T-helper 2 cell treated with Interferon-gamma antibody and Interleukin-4, amounts not matched to agents 5 μg/mL and 100 μg/mL, for 36 hours (primary cell): ENCODE measurements around the gene PLAAT3.
A peak's percentile ranks its signal among the peaks of the same experiment; 100 is the strongest.
"Not testable (repeated sequence)": the region's sequence is repeated elsewhere in the genome, so short reads cannot be mapped to it uniquely, and the experiment has no call there.

Experiments
- DNase-seq: peaks from one replicate; pipeline ENCODE4 v3.0.0; 2021; ENCODE audit warnings: low spot score
- H3K27ac Mint-ChIP-seq: one replicate; pipeline ENCODE4 v1.8.0; 2021; ENCODE audit warnings: mild to moderate bottlenecking, mixed read lengths
- H3K27me3 Mint-ChIP-seq: one replicate; pipeline ENCODE4 v1.8.0; 2021; ENCODE audit warnings: low read depth, mixed read lengths
- H3K36me3 Mint-ChIP-seq: one replicate; pipeline ENCODE4 v1.8.0; 2021; ENCODE audit warnings: low read depth, mixed read lengths
- H3K4me1 Mint-ChIP-seq: one replicate; pipeline ENCODE4 v1.8.0; 2021; ENCODE audit warnings: low read depth, mixed read lengths
- H3K4me3 Mint-ChIP-seq: one replicate; pipeline ENCODE4 v1.8.0; 2022; ENCODE audit warnings: mild to moderate bottlenecking, moderate library complexity, mixed read lengths
- H3K9me3 Mint-ChIP-seq: one replicate; pipeline ENCODE4 v1.8.0; 2021; ENCODE audit warnings: mixed read lengths

PLAAT3 gene

GRCh38 chr11:63614136-63614671 lies at the start of gene PLAAT3:
TSS of gene PLAAT3 (minus strand) at chr11:63614433. CDS start at chr11:63614014, 419 bp downstream.
- peak; percentile 28 for DNase-seq
- no peaks in the 10 kb centered on the region for H3K36me3 Mint-ChIP-seq
- peak within 1 kb of the TSS; percentile 75 for H3K4me3 Mint-ChIP-seq
- peaks cover 21% of the 10 kb centered on the region for H3K27me3 Mint-ChIP-seq
- peaks cover 10% of the 10 kb centered on the region for H3K4me1 Mint-ChIP-seq
- no peak within 1 kb of the TSS for H3K27ac Mint-ChIP-seq
- H3K9me3 Mint-ChIP-seq = no peaks in the 10 kb centered on the region

- no peak overlapping the region for H3K27ac Mint-ChIP-seq
- H3K27me3 Mint-ChIP-seq = no peaks in the 10 kb centered on the region
- H3K36me3 Mint-ChIP-seq = peaks cover 14% of the 10 kb centered on the region
- no peak for DNase-seq
- H3K9me3 Mint-ChIP-seq = no peaks in the 10 kb centered on the region
- H3K4me3 Mint-ChIP-seq = no peak overlapping the region
- H3K4me1 Mint-ChIP-seq = peaks cover 20% of the 10 kb centered on the region
These were observed 49.6 kb upstream of the PLAAT3 start for GRCh38 chr11:63663809-63664208.

- DNase-seq = no peak
- H3K36me3 Mint-ChIP-seq = peaks cover 16% of the 10 kb centered on the region
- H3K4me1 Mint-ChIP-seq = peaks cover 9% of the 10 kb centered on the region
- H3K9me3 Mint-ChIP-seq = no peaks in the 10 kb centered on the region
- H3K27me3 Mint-ChIP-seq = no peaks in the 10 kb centered on the region
- no peak overlapping the region for H3K27ac Mint-ChIP-seq
- no peak overlapping the region for H3K4me3 Mint-ChIP-seq
These were observed 46.7 kb upstream of the PLAAT3 start for GRCh38 chr11:63660972-63661371.

- Mint-ChIP-seq H3K4me3 (peak overlapping the region; percentile 16), H3K9me3 (no peaks in the 10 kb centered on the region), H3K36me3 (peaks cover 40% of the 10 kb centered on the region), H3K4me1 (peaks cover 9% of the 10 kb centered on the region), H3K27me3 (no peaks in the 10 kb centered on the region), H3K27ac (peak overlapping the region; percentile 68)
- no peak for DNase-seq
These were observed 38.4 kb upstream of the PLAAT3 start for GRCh38 chr11:63652671-63653070.

- no peak for DNase-seq
- Mint-ChIP-seq H3K9me3 (no peaks in the 10 kb centered on the region), H3K36me3 (peaks cover 42% of the 10 kb centered on the region), H3K27ac (no peak overlapping the region), H3K4me3 (no peak overlapping the region), H3K4me1 (peaks cover 7% of the 10 kb centered on the region), H3K27me3 (no peaks in the 10 kb centered on the region)
These were observed 29.0 kb upstream of the PLAAT3 start for GRCh38 chr11:63643205-63643604.

- Mint-ChIP-seq H3K36me3 (peaks cover 38% of the 10 kb centered on the region), H3K27ac (no peak overlapping the region)
These were observed 27.5 kb upstream of the PLAAT3 start for GRCh38 chr11:63641727-63642126.

GRCh38 chr11:63639199-63639832 lies 25.1 kb upstream of the PLAAT3 start:
- peaks cover 12% of the 10 kb centered on the region for H3K4me1 Mint-ChIP-seq
- no peaks in the 10 kb centered on the region for H3K27me3 Mint-ChIP-seq
- H3K4me3 Mint-ChIP-seq = no peak overlapping the region
- no peak overlapping the region for H3K27ac Mint-ChIP-seq
- H3K36me3 Mint-ChIP-seq = peaks cover 40% of the 10 kb centered on the region
- DNase-seq = no peak
- H3K9me3 Mint-ChIP-seq = no peaks in the 10 kb centered on the region

More at GRCh38 chr11:63641727-63642126, 27.5 kb upstream of the PLAAT3 start:
- Mint-ChIP-seq H3K9me3 (no peaks in the 10 kb centered on the region), H3K4me1 (peaks cover 9% of the 10 kb centered on the region), H3K27me3 (no peaks in the 10 kb centered on the region), H3K4me3 (no peak overlapping the region)
- no peak for DNase-seq

- H3K36me3 Mint-ChIP-seq = peaks cover 38% of the 10 kb centered on the region
- not testable (repeated sequence) for H3K27ac Mint-ChIP-seq, H3K9me3 Mint-ChIP-seq, DNase-seq, H3K4me3 Mint-ChIP-seq, H3K27me3 Mint-ChIP-seq
- peaks cover 12% of the 10 kb centered on the region for H3K4me1 Mint-ChIP-seq
These were observed 24.2 kb upstream of the PLAAT3 start for GRCh38 chr11:63638436-63638835.

GRCh38 chr11:63635762-63636465 lies 21.7 kb upstream of the PLAAT3 start:
- peaks cover 19% of the 10 kb centered on the region for H3K4me1 Mint-ChIP-seq
- peak; percentile 27 for DNase-seq
- H3K9me3 Mint-ChIP-seq = no peaks in the 10 kb centered on the region
- H3K27me3 Mint-ChIP-seq = no peaks in the 10 kb centered on the region
- H3K4me3 Mint-ChIP-seq = no peak overlapping the region
- no peak overlapping the region for H3K27ac Mint-ChIP-seq
- H3K36me3 Mint-ChIP-seq = peaks cover 37% of the 10 kb centered on the region

GRCh38 chr11:63629426-63629825 lies 15.2 kb upstream of the PLAAT3 start:
- Mint-ChIP-seq H3K4me3 (no peak overlapping the region), H3K4me1 (peaks cover 10% of the 10 kb centered on the region), H3K27me3 (no peaks in the 10 kb centered on the region), H3K36me3 (peaks cover 39% of the 10 kb centered on the region), H3K9me3 (no peaks in the 10 kb centered on the region), H3K27ac (no peak overlapping the region)
- DNase-seq = no peak

GRCh38 chr11:63623513-63624140 lies 9.4 kb upstream of the PLAAT3 start:
- Mint-ChIP-seq H3K27me3 (no peaks in the 10 kb centered on the region), H3K27ac (no peak overlapping the region), H3K9me3 (no peaks in the 10 kb centered on the region), H3K4me1 (peaks cover 4% of the 10 kb centered on the region), H3K36me3 (peaks cover 7% of the 10 kb centered on the region), H3K4me3 (no peak overlapping the region)
- DNase-seq = no peak

GRCh38 chr11:63622323-63622722 lies 8.1 kb upstream of the PLAAT3 start:
- Mint-ChIP-seq H3K27me3 (no peaks in the 10 kb centered on the region), H3K4me3 (no peak overlapping the region), H3K4me1 (peaks cover 4% of the 10 kb centered on the region), H3K36me3 (peaks cover 1% of the 10 kb centered on the region), H3K9me3 (no peaks in the 10 kb centered on the region), H3K27ac (no peak overlapping the region)
- DNase-seq = no peak

GRCh38 chr11:63621071-63621470 lies 6.8 kb upstream of the PLAAT3 start:
- Mint-ChIP-seq H3K9me3 (no peaks in the 10 kb centered on the region), H3K27me3 (no peaks in the 10 kb centered on the region), H3K4me1 (peaks cover 4% of the 10 kb centered on the region), H3K4me3 (no peak overlapping the region), H3K27ac (no peak overlapping the region), H3K36me3 (no peaks in the 10 kb centered on the region)
- no peak for DNase-seq

- peaks cover 4% of the 10 kb centered on the region for H3K4me1 Mint-ChIP-seq
- H3K36me3 Mint-ChIP-seq = no peaks in the 10 kb centered on the region
- DNase-seq = no peak
- H3K9me3 Mint-ChIP-seq = no peaks in the 10 kb centered on the region
- H3K4me3 Mint-ChIP-seq = no peak overlapping the region
- no peak overlapping the region for H3K27ac Mint-ChIP-seq
- no peaks in the 10 kb centered on the region for H3K27me3 Mint-ChIP-seq
These were observed 5.7 kb upstream of the PLAAT3 start for GRCh38 chr11:63619967-63620366.
